HG03354 (cell line): Measurements from ENCODE around the gene SERPINA1.
"Not testable (repeated sequence)": the region's sequence is repeated elsewhere in the genome, so short reads cannot be mapped to it uniquely, and the experiment has no call there.

ENCODE experiments used
- ATAC-seq: cut with Tn5 transposase; IDR thresholded peaks from one replicate; pipeline ENCODE4 v1.9.1; 2021; ENCODE audit warnings: mild to moderate bottlenecking; ENCODE audit not compliant: unreplicated experiment, poor library complexity, severe bottlenecking

SERPINA1 gene

DNA sequence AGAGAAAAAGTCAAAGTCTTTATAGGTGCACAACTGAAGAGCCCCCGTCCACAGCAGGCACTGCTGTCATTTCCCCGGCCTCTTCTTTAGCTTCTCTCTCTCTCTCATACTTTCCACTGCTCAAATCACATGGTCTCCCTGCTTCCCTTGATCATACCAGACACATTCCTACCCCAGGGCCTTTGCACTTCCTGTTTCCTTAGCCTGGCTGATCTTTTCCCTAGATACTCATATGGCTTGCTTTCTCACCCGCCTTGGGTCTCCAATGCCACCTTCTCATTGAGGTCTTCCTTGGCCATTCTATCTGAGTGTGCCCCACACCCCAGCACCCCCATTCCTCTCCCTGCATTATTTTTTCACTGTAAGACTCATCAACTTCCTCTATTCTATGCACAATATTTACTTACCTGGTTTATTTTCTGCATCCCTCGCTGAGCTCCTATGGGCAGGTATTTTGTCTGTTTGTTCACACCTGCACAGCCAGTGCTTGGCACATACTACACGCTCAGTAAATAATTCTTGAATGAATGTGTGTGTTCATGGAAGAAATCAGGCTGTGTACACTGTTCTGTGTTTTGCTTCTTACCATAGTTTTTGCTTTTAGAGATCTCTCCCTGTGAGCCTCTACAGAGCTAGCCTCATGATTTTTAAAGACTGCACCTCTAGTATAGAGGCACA lies 31.9 kb downstream of the SERPINA1 start:
- ATAC-seq = no peak

DNA sequence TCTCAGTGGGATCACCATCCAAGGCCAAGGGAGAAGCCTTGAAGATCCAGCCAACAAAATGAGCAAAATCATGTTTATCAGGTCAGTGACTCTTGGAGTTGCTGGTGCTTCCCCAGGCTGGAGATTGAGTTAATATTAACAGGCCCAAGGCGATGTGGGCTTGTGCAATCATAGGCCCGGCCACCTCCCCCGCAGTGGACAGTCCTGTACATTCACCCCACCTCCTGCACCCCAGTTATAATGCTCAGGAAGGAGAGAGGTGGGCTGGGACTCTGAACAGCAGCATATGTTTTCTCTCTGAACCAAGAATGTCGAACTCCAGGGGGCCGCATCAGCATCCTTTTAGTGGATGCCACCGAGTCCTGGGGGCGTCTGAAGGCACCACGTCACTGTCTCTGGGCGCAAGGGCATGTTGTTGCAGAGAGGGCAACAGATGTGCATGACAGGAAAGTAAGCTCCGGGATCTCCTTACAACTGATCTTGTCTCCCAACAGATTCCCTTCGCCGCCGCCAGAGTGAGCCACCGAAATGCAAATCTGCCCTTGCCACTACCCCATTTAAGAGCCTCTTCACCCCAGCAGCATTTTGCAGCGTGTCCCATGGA lies 33.1 kb downstream of the SERPINA1 start:
- peak; percentile 51 for ATAC-seq

- peak; percentile 31 for ATAC-seq
Observed at GRCh38 chr14:94354638-94355185, 33.7 kb downstream of the SERPINA1 start.

DNA sequence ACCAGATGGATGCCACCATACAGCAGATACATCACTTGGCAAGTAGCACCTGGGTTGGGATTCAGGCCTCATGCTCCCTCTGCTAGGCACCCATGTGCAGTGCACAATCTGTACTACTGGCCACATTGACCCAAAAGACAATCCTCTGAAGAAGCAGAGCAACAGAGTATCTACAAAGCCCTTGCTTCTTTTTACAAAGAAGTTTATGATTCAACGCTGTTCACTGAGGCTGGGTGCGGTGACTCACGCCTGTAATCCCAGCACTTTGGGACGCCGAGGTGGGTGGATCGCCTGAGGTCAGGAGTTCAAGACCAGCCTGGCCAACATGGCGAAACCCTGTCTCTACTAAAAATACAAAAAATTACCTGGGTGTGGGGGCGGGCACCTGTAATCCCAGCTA lies 34.2 kb downstream of the SERPINA1 start:
- ATAC-seq = not testable (repeated sequence)

GRCh38 chr14:94349276-94349675 lies 39.1 kb downstream of the SERPINA1 start:
- no peak for ATAC-seq

DNA sequence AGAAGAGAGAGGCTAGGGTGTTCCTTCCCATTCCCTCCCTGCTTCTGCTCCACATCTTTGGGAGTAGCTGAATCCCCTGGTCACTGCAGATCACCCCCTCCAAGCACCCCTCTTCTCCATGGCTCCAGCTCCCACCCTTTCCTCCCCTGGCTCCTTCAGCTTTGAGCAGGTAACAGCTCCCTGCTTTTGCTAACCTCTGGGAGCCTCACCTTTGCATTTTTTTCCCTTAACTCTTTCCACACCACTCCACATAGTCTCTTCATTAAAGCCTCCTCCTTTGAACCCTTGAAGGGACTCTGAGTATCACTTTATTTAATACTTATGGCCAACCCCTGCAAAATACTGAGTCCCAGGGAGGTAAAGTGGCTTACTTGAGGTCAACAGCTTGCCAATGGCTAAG lies 39.6 kb downstream of the SERPINA1 start:
- no peak for ATAC-seq

DNA sequence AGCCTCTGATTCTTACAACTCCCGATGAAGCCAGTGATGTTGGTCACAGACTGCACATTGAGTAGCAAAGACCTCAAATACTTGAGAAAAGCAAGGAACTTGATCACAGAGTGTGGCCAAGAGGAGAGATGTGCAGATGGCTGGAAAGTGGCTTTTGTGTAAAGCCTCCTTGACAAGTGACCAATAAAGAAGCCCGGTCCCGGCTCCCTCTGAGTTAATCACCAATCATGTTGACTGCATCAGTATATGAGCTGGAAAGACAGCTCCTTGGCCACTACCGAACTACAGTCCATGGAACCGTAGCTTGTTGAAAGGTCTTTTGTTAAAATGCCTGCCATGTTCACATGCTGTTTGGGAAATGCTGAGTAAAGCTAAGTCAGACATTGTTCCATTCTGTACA lies 41.6 kb downstream of the SERPINA1 start:
- ATAC-seq = peak; percentile 17

- ATAC-seq = peak; percentile 74
Observed at GRCh38 chr14:94346065-94346786, 42.2 kb downstream of the SERPINA1 start.

GRCh38 chr14:94345344-94346064 lies 42.9 kb downstream of the SERPINA1 start:
- ATAC-seq = no peak

DNA sequence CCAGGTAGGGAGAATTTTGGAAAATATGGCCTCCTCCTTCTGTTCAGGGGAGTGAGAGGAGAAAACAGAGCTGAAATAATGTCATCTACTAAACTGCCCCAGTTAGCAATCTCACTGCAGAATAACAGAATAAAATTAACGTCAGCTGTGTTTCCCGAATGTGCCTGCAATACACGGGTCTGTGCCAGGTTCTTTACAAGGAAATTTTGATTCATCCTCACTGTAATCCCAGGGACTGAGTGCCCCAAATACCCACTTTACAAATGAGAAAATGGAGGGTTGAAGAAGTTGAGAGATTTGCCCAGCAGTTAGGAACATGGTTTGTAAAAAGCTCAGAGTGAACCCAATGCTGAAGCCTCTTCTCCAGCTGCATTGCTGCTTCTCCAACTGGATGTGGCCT lies 44.0 kb downstream of the SERPINA1 start:
- ATAC-seq = no peak

- no peak for ATAC-seq
Observed at GRCh38 chr14:94343238-94344005, 45.0 kb downstream of the SERPINA1 start.

DNA sequence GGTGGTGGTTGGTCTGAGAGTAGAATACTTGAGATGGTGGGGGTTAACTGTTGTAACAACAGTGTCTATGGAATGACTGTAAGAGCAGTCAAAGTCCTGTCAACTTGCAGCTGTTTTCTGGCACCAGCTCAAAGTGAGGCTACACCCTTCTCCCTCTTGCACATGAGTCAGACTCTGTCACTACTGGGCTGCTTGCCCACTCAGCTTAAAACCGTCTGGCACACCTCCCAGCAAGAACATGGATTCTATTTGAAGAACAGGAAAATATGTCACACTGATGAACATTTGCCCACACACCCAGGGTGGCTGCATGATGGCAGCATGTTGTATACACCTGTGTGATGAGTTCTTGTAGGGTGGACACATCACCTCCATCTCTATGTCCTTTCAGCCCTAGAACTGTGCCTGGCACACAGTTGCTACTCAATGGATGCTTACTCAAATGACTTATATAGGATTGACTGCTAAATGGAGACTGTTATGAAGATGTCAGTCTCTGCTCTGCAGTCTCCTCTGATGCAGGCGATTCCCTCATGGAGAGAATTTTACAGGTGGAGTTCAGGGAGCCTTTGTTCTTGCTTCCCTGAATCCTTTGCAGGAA lies 46.0 kb downstream of the SERPINA1 start:
- no peak for ATAC-seq

DNA sequence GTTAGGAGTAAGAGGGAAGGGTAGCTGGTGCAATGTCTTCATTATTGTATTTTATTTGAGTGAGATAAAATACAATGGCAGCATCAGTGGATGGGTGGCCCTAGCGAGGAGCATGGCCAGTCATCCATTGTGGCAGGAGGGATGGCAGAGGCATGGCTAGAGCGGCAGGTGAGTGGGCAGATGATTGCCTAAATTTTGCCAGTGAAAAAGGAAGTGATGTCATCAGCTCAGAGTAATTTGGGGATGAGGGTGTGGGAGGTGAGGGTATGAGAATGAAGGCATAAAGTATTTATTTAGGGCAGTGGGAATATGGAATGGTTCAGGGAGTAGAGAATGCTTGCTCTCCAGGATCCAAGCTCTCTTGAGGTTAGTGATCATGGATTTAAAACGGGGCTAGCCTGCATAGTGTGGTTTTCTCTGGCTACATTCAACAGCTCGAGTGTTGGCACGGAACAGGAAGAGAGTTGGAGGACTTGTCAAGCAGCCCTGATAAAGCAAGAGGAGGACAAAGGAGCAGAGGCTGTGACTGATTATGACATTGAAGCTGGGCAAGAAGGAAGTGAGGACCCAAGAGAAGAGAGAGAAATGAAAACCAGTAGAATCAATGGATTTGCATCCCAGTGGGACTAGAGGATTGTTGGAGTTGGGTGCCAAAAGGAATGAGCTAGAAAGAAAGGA lies 46.6 kb downstream of the SERPINA1 start:
- no peak for ATAC-seq

DNA sequence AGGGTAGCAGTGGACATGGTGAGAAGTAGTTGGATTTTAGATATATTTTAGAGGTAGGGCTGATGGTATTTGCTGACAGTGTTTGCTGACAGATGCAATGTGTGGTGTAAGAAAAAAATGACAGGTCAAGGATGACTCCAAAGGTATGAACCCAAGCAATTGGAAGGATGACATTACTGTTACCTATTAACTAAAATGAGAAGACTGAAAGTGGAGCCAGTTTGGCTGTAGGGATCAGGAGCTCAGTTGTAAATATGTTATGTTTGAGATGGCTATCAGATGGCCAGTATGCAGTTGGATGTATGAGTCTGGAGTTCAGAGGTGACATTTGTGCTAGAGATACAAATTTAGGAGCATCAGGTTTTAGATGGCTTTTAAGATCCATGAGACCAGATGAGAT lies 47.9 kb downstream of the SERPINA1 start:
- no peak for ATAC-seq

DNA sequence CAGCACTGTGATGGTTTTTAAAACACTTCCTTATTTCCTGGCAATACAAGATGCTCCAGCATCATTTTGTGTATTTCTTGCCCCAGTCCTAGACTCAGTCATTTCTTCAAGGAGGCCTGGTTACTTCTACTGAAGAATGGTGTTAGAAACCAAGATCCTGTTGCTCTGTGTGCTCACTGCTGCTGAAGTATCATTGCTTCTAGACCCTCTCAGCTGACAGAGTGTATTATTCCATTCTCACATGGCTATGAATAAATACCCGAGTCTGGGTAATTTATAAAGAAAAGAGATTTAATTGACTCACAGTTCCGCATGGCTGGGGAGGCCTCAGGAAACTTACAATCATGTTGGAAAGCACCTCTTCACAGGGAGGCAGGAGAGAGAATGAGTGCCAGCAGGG lies 50.4 kb downstream of the SERPINA1 start:
- no peak for ATAC-seq

DNA sequence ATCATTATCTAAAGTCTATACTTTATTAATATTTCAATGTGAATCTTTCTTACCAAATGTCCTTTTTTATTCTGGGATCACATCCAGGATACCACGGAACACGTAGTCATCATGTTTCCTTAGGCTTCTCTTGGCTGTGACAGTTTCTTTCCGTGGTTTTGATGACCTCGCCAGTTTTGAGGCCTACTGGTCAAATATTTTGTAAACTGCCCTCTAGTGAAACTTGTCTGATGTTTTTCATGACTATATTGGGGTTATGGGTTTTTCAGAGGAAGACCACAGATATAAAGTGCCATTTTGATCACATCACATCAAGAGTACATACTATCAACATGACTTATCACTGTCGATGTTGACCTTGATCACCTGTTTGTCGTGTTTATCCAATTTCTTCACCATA lies 51.1 kb downstream of the SERPINA1 start:
- no peak for ATAC-seq

- no peak for ATAC-seq
Observed at GRCh38 chr14:94334872-94335271, 53.5 kb downstream of the SERPINA1 start.

- no peak for ATAC-seq
Observed at GRCh38 chr14:94332587-94332986, 55.8 kb downstream of the SERPINA1 start.
